HepG2 (cell line): ENCODE results near the gene PPP6R2. TPM values are rescaled to one million over a fixed set of nuclear protein-coding genes. Genes with fewer than 3 reads are reported as not detected.

Experiments used
- ASH2L ChIP-seq: fragments of 300-600, 200-600 bp; sonication (generic); IDR thresholded peaks from 2 replicates; pipeline ENCODE4 v1.7.0; 2017; ENCODE audit warnings: low read depth, mild to moderate bottlenecking, moderate library complexity, mixed read lengths, low read length; ENCODE audit not compliant: insufficient read length
- GABPB1 ChIP-seq: IDR thresholded peaks from 2 replicates; pipeline ENCODE4 v1.6.1; 2016; ENCODE audit warnings: mild to moderate bottlenecking, missing genetic modification reagents, moderate library complexity, missing compliant biosample characterization
- HCFC1 ChIP-seq: fragments of 150-350 bp; IDR thresholded peaks from 2 replicates; pipeline ENCODE4 v1.6.1; 2014; ENCODE audit warnings: low read depth, low read length
- HDAC1 ChIP-seq: sonication (generic); formaldehyde crosslinking; IDR thresholded peaks from 2 replicates; pipeline ENCODE4 v1.5.1; 2020; ENCODE audit warnings: mild to moderate bottlenecking, missing genetic modification reagents
- IKZF4 ChIP-seq: sonication (generic); formaldehyde crosslinking; IDR thresholded peaks from 2 replicates; pipeline ENCODE4 v1.5.1; 2020; ENCODE audit warnings: borderline replicate concordance, mild to moderate bottlenecking, low read depth, missing genetic modification reagents; ENCODE audit errors: not compliant biosample characterization
- KDM2A ChIP-seq: sonication (generic); formaldehyde crosslinking; IDR thresholded peaks from 2 replicates; pipeline ENCODE4 v1.4.0; 2020; ENCODE audit warnings: low read depth, missing genetic modification reagents, borderline replicate concordance
- MXD4 ChIP-seq: IDR thresholded peaks from 2 replicates; pipeline ENCODE4 v1.6.1; 2016; ENCODE audit warnings: mild to moderate bottlenecking, missing biosample characterization, missing genetic modification reagents
- NONO ChIP-seq, 2 experiments: fragments of 450-650 bp in 1 of 2; sonication (generic) in 1 of 2; formaldehyde crosslinking in 1 of 2; IDR thresholded peaks in 1 of 2; conservative IDR thresholded peaks in 1 of 2; 2 replicates each; pipeline versions ENCODE4 v1.6.1 to v1.8.0; 2017 to 2022; ENCODE audit warnings: mild to moderate bottlenecking in 1 of 2, missing genetic modification reagents in 1 of 2, moderate library complexity in 1 of 2
- STAT5B ChIP-seq: sonication (generic); formaldehyde crosslinking; IDR thresholded peaks from 2 replicates; pipeline ENCODE4 v1.4.0; 2020; ENCODE audit warnings: missing genetic modification reagents
- YEATS4 ChIP-seq: sonication (generic); formaldehyde crosslinking; IDR thresholded peaks from 2 replicates; pipeline ENCODE4 v1.4.0; 2020; ENCODE audit warnings: missing genetic modification reagents, borderline replicate concordance
- ZFP82 ChIP-seq: sonication (generic); formaldehyde crosslinking; IDR thresholded peaks from 2 replicates; pipeline ENCODE4 v1.5.1; 2020; ENCODE audit warnings: mild to moderate bottlenecking, missing genetic modification reagents, borderline replicate concordance
- ZKSCAN1 ChIP-seq: fragments of 150-350 bp; IDR thresholded peaks from 2 replicates; pipeline ENCODE4 v1.6.1; 2014; ENCODE audit warnings: low read length
- ZNF124 ChIP-seq: sonication (generic); formaldehyde crosslinking; IDR thresholded peaks from 2 replicates; pipeline ENCODE4 v1.4.0; 2020; ENCODE audit warnings: missing genetic modification reagents
- polyA plus RNA-seq, 8 experiments: library from polyadenylated mRNA; depleted of rRNA in 3 of 8; stranded (reverse) in 7 of 8; unstranded in 1 of 8; fragments of >200 nt; fragmentation: Illumina TruSeq in 4 of 8; extraction: Trizol in 4 of 8; gene quantifications; 2 replicates each; pipeline versions ENCODE4 v1.2.1 to v1.2.3, GENCODE V29; 2011 to 2016; ENCODE audit warnings: low read depth in 4 of 8, missing spikeins in 1 of 8, mixed read lengths in 1 of 8; ENCODE audit not compliant: insufficient read depth in 1 of 8
- total RNA-seq, 5 experiments: library from RNA; depleted of rRNA; stranded (reverse); fragments of >200 nt; fragmentation: Illumina TruSeq; extraction: Trizol; gene quantifications; 2 replicates each; pipeline ENCODE4 v1.2.3, GENCODE V29; 2016; ENCODE audit warnings: low read depth in 1 of 5
- TF ChIP-seq, protein P1 (sequence below): sonication (generic); formaldehyde crosslinking; IDR thresholded peaks from 2 replicates; pipeline ENCODE4 v1.4.0; 2020; ENCODE audit warnings: missing genetic modification reagents
- TF ChIP-seq, protein P2 (sequence below): sonication (generic); formaldehyde crosslinking; IDR thresholded peaks from 2 replicates; pipeline ENCODE4 v1.4.0; 2020; ENCODE audit warnings: missing genetic modification reagents
- TF ChIP-seq, protein P3 (sequence below): sonication (generic); formaldehyde crosslinking; IDR thresholded peaks from 2 replicates; pipeline ENCODE4 v1.4.0; 2020; ENCODE audit warnings: missing genetic modification reagents
- TF ChIP-seq, protein P4 (sequence below): IDR thresholded peaks from 2 replicates; pipeline ENCODE4 v1.6.1; 2012; ENCODE audit warnings: inconsistent platforms
- TF ChIP-seq, protein P5 (sequence below): sonication (generic); formaldehyde crosslinking; IDR thresholded peaks from 2 replicates; pipeline ENCODE4 v1.5.0; 2020; ENCODE audit warnings: missing genetic modification reagents, mild to moderate bottlenecking, borderline replicate concordance

PPP6R2 gene
- total and polyA plus RNA-seq, 2 of the 13 experiments (the other 11 are each of a cell fraction or from before 2014, with no cell fraction given): 55.0 to 102 TPM

DNA sequence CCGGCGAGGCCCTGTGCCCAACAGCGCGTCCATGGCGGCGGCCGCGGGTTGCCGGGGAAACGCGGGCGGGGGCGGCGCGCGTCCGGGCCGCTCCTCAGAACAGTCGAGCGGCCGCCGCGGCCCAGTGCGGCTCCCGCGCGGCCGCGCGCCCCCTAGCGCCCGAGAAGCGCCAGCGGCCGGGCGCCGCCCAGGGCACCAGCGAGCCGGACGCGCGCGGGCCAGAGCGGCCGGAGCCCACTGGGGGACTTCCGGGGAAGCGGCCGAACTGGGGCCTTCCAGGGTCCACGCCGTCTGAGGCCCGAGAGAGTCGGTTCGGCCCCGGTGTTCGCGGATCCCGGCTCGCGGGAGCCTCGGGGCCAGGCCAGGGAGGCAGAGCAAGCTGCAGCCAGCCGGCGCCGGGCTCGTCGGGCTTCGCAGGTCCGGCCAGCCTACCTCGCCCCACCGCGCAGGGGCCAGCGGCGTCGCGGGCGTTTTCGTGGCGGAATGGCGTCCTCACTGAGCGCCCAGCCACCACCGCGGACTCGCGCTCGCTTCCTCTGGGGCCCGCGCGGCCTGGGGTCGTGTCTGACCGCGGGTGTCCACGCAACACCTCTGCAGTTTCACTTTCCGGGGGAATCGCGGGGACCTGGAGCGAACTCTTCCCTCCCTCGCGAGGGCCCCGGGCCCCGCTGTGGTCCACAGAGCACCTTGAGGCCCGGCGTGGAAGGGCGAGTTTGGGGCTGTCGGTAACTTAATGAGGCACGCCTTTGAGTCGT is 16.0 kb upstream of the PPP6R2 start, which contains the start of gene DENND6B (continued):
- TF ChIP-seq IKZF4 (CRISPR knock-in tag): no peak
- TF ChIP-seq, protein P1, sequence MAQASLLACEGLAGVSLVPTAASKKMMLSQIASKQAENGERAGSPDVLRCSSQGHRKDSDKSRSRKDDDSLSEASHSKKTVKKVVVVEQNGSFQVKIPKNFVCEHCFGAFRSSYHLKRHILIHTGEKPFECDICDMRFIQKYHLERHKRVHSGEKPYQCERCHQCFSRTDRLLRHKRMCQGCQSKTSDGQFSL (CRISPR knock-in tag): peak; percentile 68; the same call in 1 of the 2 replicates
- TF ChIP-seq NONO (IDR thresholded peaks at IDR 0.05): no peak
- TF ChIP-seq NONO (CRISPR knock-in tag; conservative IDR thresholded peaks at IDR 0.05): peak; percentile 61
- TF ChIP-seq ASH2L: peak; percentile 74
- TF ChIP-seq KDM2A: 0 out of 2 replicates have a peak, but pooled peaks have one; percentile 25
- TF ChIP-seq, protein P2, sequence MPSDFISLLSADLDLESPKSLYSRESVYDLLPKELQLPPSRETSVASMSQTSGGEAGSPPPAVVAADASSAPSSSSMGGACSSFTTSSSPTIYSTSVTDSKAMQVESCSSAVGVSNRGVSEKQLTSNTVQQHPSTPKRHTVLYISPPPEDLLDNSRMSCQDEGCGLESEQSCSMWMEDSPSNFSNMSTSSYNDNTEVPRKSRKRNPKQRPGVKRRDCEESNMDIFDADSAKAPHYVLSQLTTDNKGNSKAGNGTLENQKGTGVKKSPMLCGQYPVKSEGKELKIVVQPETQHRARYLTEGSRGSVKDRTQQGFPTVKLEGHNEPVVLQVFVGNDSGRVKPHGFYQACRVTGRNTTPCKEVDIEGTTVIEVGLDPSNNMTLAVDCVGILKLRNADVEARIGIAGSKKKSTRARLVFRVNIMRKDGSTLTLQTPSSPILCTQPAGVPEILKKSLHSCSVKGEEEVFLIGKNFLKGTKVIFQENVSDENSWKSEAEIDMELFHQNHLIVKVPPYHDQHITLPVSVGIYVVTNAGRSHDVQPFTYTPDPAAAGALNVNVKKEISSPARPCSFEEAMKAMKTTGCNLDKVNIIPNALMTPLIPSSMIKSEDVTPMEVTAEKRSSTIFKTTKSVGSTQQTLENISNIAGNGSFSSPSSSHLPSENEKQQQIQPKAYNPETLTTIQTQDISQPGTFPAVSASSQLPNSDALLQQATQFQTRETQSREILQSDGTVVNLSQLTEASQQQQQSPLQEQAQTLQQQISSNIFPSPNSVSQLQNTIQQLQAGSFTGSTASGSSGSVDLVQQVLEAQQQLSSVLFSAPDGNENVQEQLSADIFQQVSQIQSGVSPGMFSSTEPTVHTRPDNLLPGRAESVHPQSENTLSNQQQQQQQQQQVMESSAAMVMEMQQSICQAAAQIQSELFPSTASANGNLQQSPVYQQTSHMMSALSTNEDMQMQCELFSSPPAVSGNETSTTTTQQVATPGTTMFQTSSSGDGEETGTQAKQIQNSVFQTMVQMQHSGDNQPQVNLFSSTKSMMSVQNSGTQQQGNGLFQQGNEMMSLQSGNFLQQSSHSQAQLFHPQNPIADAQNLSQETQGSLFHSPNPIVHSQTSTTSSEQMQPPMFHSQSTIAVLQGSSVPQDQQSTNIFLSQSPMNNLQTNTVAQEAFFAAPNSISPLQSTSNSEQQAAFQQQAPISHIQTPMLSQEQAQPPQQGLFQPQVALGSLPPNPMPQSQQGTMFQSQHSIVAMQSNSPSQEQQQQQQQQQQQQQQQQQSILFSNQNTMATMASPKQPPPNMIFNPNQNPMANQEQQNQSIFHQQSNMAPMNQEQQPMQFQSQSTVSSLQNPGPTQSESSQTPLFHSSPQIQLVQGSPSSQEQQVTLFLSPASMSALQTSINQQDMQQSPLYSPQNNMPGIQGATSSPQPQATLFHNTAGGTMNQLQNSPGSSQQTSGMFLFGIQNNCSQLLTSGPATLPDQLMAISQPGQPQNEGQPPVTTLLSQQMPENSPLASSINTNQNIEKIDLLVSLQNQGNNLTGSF (CRISPR knock-in tag): peak; percentile 78
- TF ChIP-seq, protein P3, sequence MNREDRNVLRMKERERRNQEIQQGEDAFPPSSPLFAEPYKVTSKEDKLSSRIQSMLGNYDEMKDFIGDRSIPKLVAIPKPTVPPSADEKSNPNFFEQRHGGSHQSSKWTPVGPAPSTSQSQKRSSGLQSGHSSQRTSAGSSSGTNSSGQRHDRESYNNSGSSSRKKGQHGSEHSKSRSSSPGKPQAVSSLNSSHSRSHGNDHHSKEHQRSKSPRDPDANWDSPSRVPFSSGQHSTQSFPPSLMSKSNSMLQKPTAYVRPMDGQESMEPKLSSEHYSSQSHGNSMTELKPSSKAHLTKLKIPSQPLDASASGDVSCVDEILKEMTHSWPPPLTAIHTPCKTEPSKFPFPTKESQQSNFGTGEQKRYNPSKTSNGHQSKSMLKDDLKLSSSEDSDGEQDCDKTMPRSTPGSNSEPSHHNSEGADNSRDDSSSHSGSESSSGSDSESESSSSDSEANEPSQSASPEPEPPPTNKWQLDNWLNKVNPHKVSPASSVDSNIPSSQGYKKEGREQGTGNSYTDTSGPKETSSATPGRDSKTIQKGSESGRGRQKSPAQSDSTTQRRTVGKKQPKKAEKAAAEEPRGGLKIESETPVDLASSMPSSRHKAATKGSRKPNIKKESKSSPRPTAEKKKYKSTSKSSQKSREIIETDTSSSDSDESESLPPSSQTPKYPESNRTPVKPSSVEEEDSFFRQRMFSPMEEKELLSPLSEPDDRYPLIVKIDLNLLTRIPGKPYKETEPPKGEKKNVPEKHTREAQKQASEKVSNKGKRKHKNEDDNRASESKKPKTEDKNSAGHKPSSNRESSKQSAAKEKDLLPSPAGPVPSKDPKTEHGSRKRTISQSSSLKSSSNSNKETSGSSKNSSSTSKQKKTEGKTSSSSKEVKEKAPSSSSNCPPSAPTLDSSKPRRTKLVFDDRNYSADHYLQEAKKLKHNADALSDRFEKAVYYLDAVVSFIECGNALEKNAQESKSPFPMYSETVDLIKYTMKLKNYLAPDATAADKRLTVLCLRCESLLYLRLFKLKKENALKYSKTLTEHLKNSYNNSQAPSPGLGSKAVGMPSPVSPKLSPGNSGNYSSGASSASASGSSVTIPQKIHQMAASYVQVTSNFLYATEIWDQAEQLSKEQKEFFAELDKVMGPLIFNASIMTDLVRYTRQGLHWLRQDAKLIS (CRISPR knock-in tag): no peak
- peak; percentile 24; the same call in 1 of the 2 replicates for TF ChIP-seq HCFC1
- TF ChIP-seq GABPB1: peak; percentile 91
- peak; percentile 49; the same call in 1 of the 2 replicates for TF ChIP-seq MXD4 (CRISPR knock-in tag)
- TF ChIP-seq ZFP82: peak; percentile 70; the same call in 1 of the 2 replicates
- no peak for TF ChIP-seq ZKSCAN1
- TF ChIP-seq ZNF124 (CRISPR knock-in tag): 0 out of 2 replicates have a peak, but pooled peaks have one; percentile 24
- TF ChIP-seq, protein P4, sequence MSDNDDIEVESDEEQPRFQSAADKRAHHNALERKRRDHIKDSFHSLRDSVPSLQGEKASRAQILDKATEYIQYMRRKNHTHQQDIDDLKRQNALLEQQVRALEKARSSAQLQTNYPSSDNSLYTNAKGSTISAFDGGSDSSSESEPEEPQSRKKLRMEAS: peak; percentile 69
- TF ChIP-seq YEATS4 (CRISPR knock-in tag): peak; percentile 94
- peak; percentile 78 for TF ChIP-seq HDAC1
- 0 out of 2 replicates have a peak, but pooled peaks have one; percentile 30 for TF ChIP-seq STAT5B (CRISPR knock-in tag)
- TF ChIP-seq, protein P5, sequence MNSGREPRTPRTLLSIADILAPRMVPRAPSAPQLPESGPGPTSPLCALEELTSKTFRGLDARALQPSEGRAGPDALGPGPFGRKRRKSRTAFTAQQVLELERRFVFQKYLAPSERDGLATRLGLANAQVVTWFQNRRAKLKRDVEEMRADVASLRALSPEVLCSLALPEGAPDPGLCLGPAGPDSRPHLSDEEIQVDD (CRISPR knock-in tag): peak; percentile 45; the same call in 1 of the 2 replicates
